ENCODE data around the gene LRMDA. TPM values are rescaled to one million over a fixed set of nuclear protein-coding genes. Genes with fewer than 3 reads are reported as not detected.

Gene LRMDA
- total and polyA plus RNA-seq, 2 donors (not counting 3 experiments of a cell fraction or from before 2014, with no cell fraction given), result 9.7 to 18.0 TPM

- Histone ChIP-seq H3K9me1 (replicated peaks; ENCODE audit: control insufficient read depth, extremely low read depth, insufficient read depth, low read length) (no peaks in the 10 kb centered on the region), H4K20me1 (replicated peaks; ENCODE audit: control insufficient read depth, extremely low read depth, insufficient read depth, low read length) (no peaks in the 10 kb centered on the region), H2AFZ (ENCODE audit: low read depth, low read length) (no peak overlapping the region), H3K4me2 (ENCODE audit: insufficient read depth, low read length) (no peak overlapping the region), H3K9me3 (replicated peaks; ENCODE audit: control insufficient read depth, insufficient read depth, low read length) (no peaks in the 10 kb centered on the region), H3K36me3 (ENCODE audit: control insufficient read depth in 2 of 2, extremely low read depth in 1 of 2, insufficient read depth in 2 of 2, low read length in 2 of 2) (no peaks in the 10 kb centered on the region), H3K9ac (replicated peaks; ENCODE audit: extremely low read depth, insufficient read depth, low read length) (no peak overlapping the region), H3K27me3 (ENCODE audit: control insufficient read depth in 2 of 2, insufficient read depth in 2 of 2, low read length in 2 of 2) (no peaks in the 10 kb centered on the region), H3K27ac (ENCODE audit: insufficient read depth, low read depth, low read length) (no peak overlapping the region), H3K4me3 (replicated peaks in 1 of 3; ENCODE audit: insufficient read depth in 1 of 3, low read depth in 1 of 3, low read length in 3 of 3) (no peak overlapping the region), H3K4me1 (ENCODE audit: control insufficient read depth, extremely low read depth, insufficient read depth, low read length) (no peaks in the 10 kb centered on the region), H3K79me2 (ENCODE audit: control insufficient read depth, insufficient read depth, low read length) (no peaks in the 10 kb centered on the region)
- TF ChIP-seq CTCF (IDR thresholded peaks at IDR 0.05; ENCODE audit: extremely low read depth in 1 of 2, insufficient read depth in 1 of 2, low read depth in 1 of 2, low read length in 2 of 2), result no peak
- no peak for TF ChIP-seq FOS (IDR thresholded peaks at IDR 0.05; ENCODE audit: borderline replicate concordance, insufficient read depth, low read length)
- no peak for TF ChIP-seq GATA2 (IDR thresholded peaks at IDR 0.05; ENCODE audit: insufficient read depth, insufficient read length, low read depth, low read length)
- TF ChIP-seq MYC (IDR thresholded peaks at IDR 0.05; ENCODE audit: low read depth, low read length), result no peak
- TF ChIP-seq EZH2 (IDR thresholded peaks at IDR 0.05; ENCODE audit: borderline replicate concordance, low read depth, low read length, severe bottlenecking), result no peak
- TF ChIP-seq POLR2A (IDR thresholded peaks at IDR 0.05; ENCODE audit: low read depth, low read length), result no peak
- no peak for TF ChIP-seq JUN (IDR thresholded peaks at IDR 0.05; ENCODE audit: borderline replicate concordance, insufficient read depth, insufficient read length, low read depth)
- TF ChIP-seq POLR2AphosphoS5 (IDR thresholded peaks at IDR 0.05; ENCODE audit: insufficient read depth, low read depth, low read length), result no peak
- TF ChIP-seq, protein P1, sequence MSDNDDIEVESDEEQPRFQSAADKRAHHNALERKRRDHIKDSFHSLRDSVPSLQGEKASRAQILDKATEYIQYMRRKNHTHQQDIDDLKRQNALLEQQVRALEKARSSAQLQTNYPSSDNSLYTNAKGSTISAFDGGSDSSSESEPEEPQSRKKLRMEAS (IDR thresholded peaks at IDR 0.05; ENCODE audit: insufficient read depth, insufficient read length), result no peak
- BruUV-seq (replicated peaks), result no TSS peak
- dilution Hi-C loops (cut with MboI; ENCODE audit: extremely low pct_ligation_motif_present, low sequenced_read_pairs), result no loop called here
- intact Hi-C loops (cut with micrococcal nuclease), result no loop called here
- POLR2A ChIA-PET, result no interaction called here
- no peak for FAIRE-seq
- no peak for DNase-seq (ENCODE audit: low read depth, low spot score)
- CTCF ChIA-PET, result no interaction called here
These were observed 509.3 kb downstream of the LRMDA start for GRCh38 chr10:75940742-75941141.
